ENCODE results near the gene KCNIP1.

- no peak for TF ChIP-seq POLR2A (IDR thresholded peaks at IDR 0.05)
- TF ChIP-seq POLR2AphosphoS5 (IDR thresholded peaks at IDR 0.05) = no peak
- no peak for TF ChIP-seq CTCF (IDR thresholded peaks at IDR 0.05)
These were observed 14.5 kb downstream of the KCNIP1 start for GRCh38 chr5:170518277-170518676.
